Measurements from ENCODE around the gene CDH23. TPM values are rescaled to one million over a fixed set of nuclear protein-coding genes. Genes with fewer than 3 reads are reported as not detected.

The CDH23 gene
- total and polyA plus RNA-seq, 2 of the 8 experiments (the other 6 are each of a cell fraction or from before 2014, with no cell fraction given) = 1.9 to 4.9 TPM

DNA sequence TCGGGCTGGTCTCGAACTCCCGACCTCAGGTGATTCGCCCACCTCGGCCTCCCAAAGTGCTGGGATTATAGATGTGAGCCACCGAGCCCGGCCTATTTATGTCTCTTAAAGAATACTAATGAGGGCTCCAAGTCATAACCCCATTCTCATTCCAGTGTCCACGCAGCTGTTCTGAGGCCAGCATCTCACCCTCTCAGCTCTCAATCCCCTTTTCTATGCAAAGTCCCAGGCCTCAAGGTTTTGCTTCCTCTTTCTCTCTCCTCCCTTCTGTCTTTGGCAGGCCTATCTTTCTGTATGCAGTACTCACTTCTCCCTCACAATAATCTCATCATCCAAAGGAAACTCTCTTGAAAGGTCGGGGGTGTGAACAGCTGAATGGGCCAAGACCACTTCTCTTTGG is 404.6 kb downstream of the CDH23 start:
- no peak overlapping the region for H3K4ac ChIP-seq (replicated peaks; ENCODE audit: insufficient read length, low read depth, low read length)
- H3K79me2 ChIP-seq (ENCODE audit: control insufficient read depth in 1 of 2, insufficient read depth in 2 of 2, low read length in 2 of 2) = no peaks in the 10 kb centered on the region
- H2BK20ac ChIP-seq (ENCODE audit: low read length) = no peak overlapping the region
- no peak overlapping the region for H2AK5ac ChIP-seq (ENCODE audit: low read depth, low read length)
- no peak overlapping the region for H2BK15ac ChIP-seq (ENCODE audit: low read length)
- H3K56ac ChIP-seq (replicated peaks; ENCODE audit: insufficient read length, low read depth, low read length) = no peak overlapping the region
- no peaks in the 10 kb centered on the region for H3K36me3 ChIP-seq (ENCODE audit: control insufficient read depth in 2 of 4, insufficient read depth in 4 of 4, low read length in 3 of 4)
- H4K91ac ChIP-seq (replicated peaks; ENCODE audit: insufficient read length, low read length) = no peak overlapping the region
- no peak overlapping the region for H2BK5ac ChIP-seq (ENCODE audit: low read depth, low read length)
- H4K8ac ChIP-seq (ENCODE audit: extremely low read depth, insufficient read depth, low read length) = no peak overlapping the region
- 78% methylated on average over 9 of the region's 9 CpGs; no CpG with 5 or more reads in 1 of the 2 experiments for WGBS, 2 experiments (ENCODE audit: extremely low coverage in 1 of 2, insufficient coverage in 1 of 2, insufficient read length in 1 of 2, insufficient replicate concordance in 2 of 2, low coverage in 1 of 2, low lambda C conversion rate in 2 of 2, missing lambda C conversion rate in 1 of 2)
- no peak overlapping the region for H3K27ac ChIP-seq (ENCODE audit: low read depth, low read length)
- no peaks in the 10 kb centered on the region for H3K79me1 ChIP-seq (ENCODE audit: low read depth, low read length)
- no peak overlapping the region for H3K18ac ChIP-seq (ENCODE audit: extremely low read depth, low read length)
- ChIA-PET POLR2A (ENCODE audit: partially characterized antibody) (no interaction called here), CTCF (ENCODE audit: partially characterized antibody) (interaction anchor here (1.1 to 1.6 kb wide), 2 partner anchors 10 to 26 kb away, joined by 3 to 5 read pairs; no protein-coding TSS in a partner anchor)
- H3K9ac ChIP-seq (replicated peaks in 1 of 4; ENCODE audit: extremely low read depth in 1 of 4, low read depth in 3 of 4, low read length in 3 of 4) = no peak overlapping the region
- H2AFZ ChIP-seq (ENCODE audit: low read length) = no peak overlapping the region
- no peaks in the 10 kb centered on the region for H3K23me2 ChIP-seq (ENCODE audit: low read depth, low read length)
- H2BK12ac ChIP-seq (ENCODE audit: low read depth, low read length) = no peak overlapping the region
- H3K27me3 ChIP-seq (replicated peaks in 1 of 4; ENCODE audit: control insufficient read depth in 3 of 4, extremely low read depth in 1 of 4, insufficient read depth in 3 of 4, low read length in 3 of 4) = peaks cover 0 to 14% (median 10%) of the 10 kb centered on the region in 4 experiments; a peak in 6 of 7 replicates
- H3K4me1 ChIP-seq (replicated peaks in 1 of 4; ENCODE audit: control insufficient read depth in 3 of 4, insufficient read depth in 4 of 4, low read length in 3 of 4) = peaks cover 0 to 7% (median 3%) of the 10 kb centered on the region in 4 experiments; a peak in 5 of 7 replicates
- H3K4me2 ChIP-seq (ENCODE audit: insufficient read depth in 1 of 2, low read depth in 2 of 2, low read length in 2 of 2) = no peak overlapping the region
- peaks cover 0 to 2% of the 10 kb centered on the region in 2 experiments for H4K20me1 ChIP-seq (replicated peaks in 1 of 2; ENCODE audit: control insufficient read depth in 1 of 2, insufficient read depth in 2 of 2, low read length in 2 of 2)
- DNase-seq (ENCODE audit: low read depth in 1 of 2, low spot score in 2 of 2) = no peak
- H3K9me3 ChIP-seq (ENCODE audit: insufficient read depth in 2 of 2, low read depth in 1 of 2, low read length in 1 of 2) = no peaks in the 10 kb centered on the region
- H2BK120ac ChIP-seq (replicated peaks; ENCODE audit: low read depth, low read length) = no peak overlapping the region
- H3K23ac ChIP-seq (ENCODE audit: insufficient read length) = no peak overlapping the region
- no peak overlapping the region for H4K5ac ChIP-seq (ENCODE audit: insufficient read length, low read depth, low read length)
- FAIRE-seq = no peak
- H3K14ac ChIP-seq (ENCODE audit: insufficient read length) = no peak overlapping the region
- no peak overlapping the region for H3K4me3 ChIP-seq (ENCODE audit: extremely low read depth in 1 of 4, insufficient read depth in 2 of 4, low read depth in 3 of 4, low read length in 4 of 4)
- no peak for TF ChIP-seq ATF3 (IDR thresholded peaks at IDR 0.05; ENCODE audit: insufficient read depth, low read depth, low read length)
